Endothelial cell of umbilical vein (primary cell): ENCODE measurements around the gene USP31. TPM values are rescaled to one million over a fixed set of nuclear protein-coding genes. Genes with fewer than 3 reads are reported as not detected.

Experiments used
- BruUV-seq: library from RNA; stranded (reverse); fragments of 400-500 nt; replicated peaks from 2 replicates; lab custom pipeline; 2021; lab: Mats Ljungman, UMichigan
- CTCF ChIA-PET: fragments of 300-600, 350-600 bp; sonication (Branson Sonifier 250); formaldehyde crosslinking; loops from one replicate; lab custom pipeline; 2021; ENCODE audit warnings: antibody characterized with exemption, inconsistent platforms; lab: Charles Lee
- POLR2A ChIA-PET: fragments of 300-600, 350-600 bp; sonication (Branson Sonifier 250); formaldehyde crosslinking; loops from one replicate; lab custom pipeline; 2021; ENCODE audit warnings: antibody characterized with exemption, inconsistent platforms; lab: Charles Lee
- DNase-seq: peaks from one replicate; pipeline ENCODE4 v3.0.0-alpha.2; 2011; ENCODE audit warnings: low read depth, low spot score
- FAIRE-seq: peaks from 2 replicates; lab custom pipeline; 2011; peaks lifted over from hg19 to GRCh38; lab: Jason Lieb, UNC
- H2AFZ ChIP-seq: 2 replicates; pipeline ENCODE4 v1.6.0; 2012; ENCODE audit warnings: low read depth, low read length, control low read depth, inconsistent platforms
- H3K27ac ChIP-seq: 2 replicates; pipeline ENCODE4 v1.5.1; 2011; ENCODE audit warnings: low read depth, mild to moderate bottlenecking, control low read depth, low read length, moderate library complexity; ENCODE audit not compliant: insufficient read depth
- H3K27me3 ChIP-seq, 2 experiments: 2 replicates each; pipeline versions ENCODE4 v1.6.0 to v1.6.1; 2011; ENCODE audit warnings: low read length in 2 of 2, mixed read lengths in 1 of 2; ENCODE audit not compliant: control insufficient read depth in 2 of 2, insufficient read depth in 2 of 2
- H3K36me3 ChIP-seq, 2 experiments: 2 replicates in 1 of 2; 3 replicates in 1 of 2; pipeline ENCODE4 v1.5.1; 2011; ENCODE audit warnings: low read length in 2 of 2, mild to moderate bottlenecking in 1 of 2, moderate library complexity in 1 of 2; ENCODE audit not compliant: control insufficient read depth in 2 of 2, insufficient read depth in 2 of 2; ENCODE audit errors: extremely low read depth in 1 of 2
- H3K4me1 ChIP-seq: 3 replicates; pipeline ENCODE4 v1.5.1; 2011; ENCODE audit warnings: mild to moderate bottlenecking, low read length; ENCODE audit not compliant: control insufficient read depth, insufficient read depth; ENCODE audit errors: extremely low read depth
- H3K4me2 ChIP-seq: 2 replicates; pipeline ENCODE4 v1.6.1; 2011; ENCODE audit warnings: low read length, control low read depth, mixed read lengths; ENCODE audit not compliant: insufficient read depth
- H3K4me3 ChIP-seq, 3 experiments: fragments of 200-600 bp in 1 of 3; sonication (generic), shearing (Covaris generic) in 1 of 3; replicated peaks in 1 of 3; 2 replicates each; pipeline ENCODE4 v1.5.1; 2011 to 2016; ENCODE audit warnings: control low read depth in 3 of 3, low read length in 3 of 3, mild to moderate bottlenecking in 2 of 3, inconsistent platforms in 1 of 3, low read depth in 1 of 3, moderate library complexity in 1 of 3; ENCODE audit not compliant: insufficient read depth in 1 of 3
- H3K79me2 ChIP-seq: 2 replicates; pipeline ENCODE4 v1.6.0; 2012; ENCODE audit warnings: low read length, inconsistent platforms; ENCODE audit not compliant: control insufficient read depth, insufficient read depth
- H3K9ac ChIP-seq: replicated peaks from 2 replicates; pipeline ENCODE3; 2011; ENCODE audit warnings: low read length, control low read depth; ENCODE audit not compliant: insufficient read depth; ENCODE audit errors: extremely low read depth
- H3K9me1 ChIP-seq: replicated peaks from 3 replicates; pipeline ENCODE4 v1.6.0; 2011; ENCODE audit warnings: mild to moderate bottlenecking, low read length; ENCODE audit not compliant: control insufficient read depth, insufficient read depth; ENCODE audit errors: extremely low read depth
- H3K9me3 ChIP-seq: replicated peaks from 2 replicates; pipeline ENCODE4 v1.5.1; 2012; ENCODE audit warnings: low read length, inconsistent platforms; ENCODE audit not compliant: control insufficient read depth, insufficient read depth
- H4K20me1 ChIP-seq: replicated peaks from 2 replicates; pipeline ENCODE3; 2011; ENCODE audit warnings: mild to moderate bottlenecking, low read length; ENCODE audit not compliant: control insufficient read depth, insufficient read depth; ENCODE audit errors: extremely low read depth
- CTCF ChIP-seq, 2 donors: IDR thresholded peaks; 1 replicate in 1 of 2; 2 replicates in 1 of 2; pipeline ENCODE4 v1.5.1; 2011; ENCODE audit warnings: low read length in 2 of 2, mild to moderate bottlenecking in 2 of 2, moderate library complexity in 2 of 2, control low read depth in 1 of 2, inconsistent platforms in 1 of 2, low read depth in 1 of 2; ENCODE audit not compliant: insufficient read depth in 1 of 2; ENCODE audit errors: extremely low read depth in 1 of 2
- EZH2 ChIP-seq: IDR thresholded peaks from 2 replicates; pipeline ENCODE4 v1.6.1; 2012; ENCODE audit warnings: borderline replicate concordance, low read depth, mild to moderate bottlenecking, moderate library complexity, low read length, inconsistent platforms; ENCODE audit not compliant: severe bottlenecking
- FOS ChIP-seq: IDR thresholded peaks from 2 replicates; pipeline ENCODE4 v1.6.1; 2011; ENCODE audit warnings: mild to moderate bottlenecking, low read length, moderate library complexity, borderline replicate concordance; ENCODE audit not compliant: insufficient read depth
- GATA2 ChIP-seq: IDR thresholded peaks from 2 replicates; pipeline ENCODE4 v1.7.0; 2011; ENCODE audit warnings: low read depth, mild to moderate bottlenecking, moderate library complexity, mixed read lengths, low read length; ENCODE audit not compliant: insufficient read length, insufficient read depth
- JUN ChIP-seq: IDR thresholded peaks from 2 replicates; pipeline ENCODE4 v1.6.1; 2011; ENCODE audit warnings: borderline replicate concordance, low read depth; ENCODE audit not compliant: insufficient read length, insufficient read depth
- MAX ChIP-seq: IDR thresholded peaks from 2 replicates; pipeline ENCODE4 v1.6.1; 2011; ENCODE audit not compliant: insufficient read depth, insufficient read length
- MYC ChIP-seq: IDR thresholded peaks from one replicate; pipeline ENCODE4 v1.6.1; 2011; ENCODE audit warnings: mild to moderate bottlenecking, low read depth, low read length
- POLR2A ChIP-seq: IDR thresholded peaks from 2 replicates; pipeline ENCODE4 v1.6.1; 2012; ENCODE audit warnings: low read depth, mild to moderate bottlenecking, control low read depth, low read length
- POLR2AphosphoS5 ChIP-seq: IDR thresholded peaks from 2 replicates; pipeline ENCODE4 v1.6.1; 2012; ENCODE audit warnings: low read depth, mild to moderate bottlenecking, control low read depth, low read length, moderate library complexity; ENCODE audit not compliant: insufficient read depth
- dilution Hi-C: fragments of 300-500 bp; cut with MboI; formaldehyde crosslinking; loops from one replicate; pipeline ENCODE4 v1.15.0; 2019; ENCODE audit warnings: low sequenced_read_pairs; ENCODE audit not compliant: extremely low pct_ligation_motif_present
- intact Hi-C: fragments of 100-400 bp; cut with micrococcal nuclease; formaldehyde crosslinking; loops from one replicate; pipeline ENCODE4 v1.10.0; 2022
- polyA plus RNA-seq, 4 experiments: library from polyadenylated mRNA; depleted of rRNA in 3 of 4; stranded (reverse) in 3 of 4; unstranded in 1 of 4; fragments of >200 nt; gene quantifications; 2 replicates each; pipeline versions ENCODE4 v1.2.1 to v1.2.3, GENCODE V29; 2011 to 2012; ENCODE audit warnings: missing spikeins in 1 of 4
- total RNA-seq: library from RNA; stranded (reverse); gene quantifications from 2 replicates; pipeline ENCODE4 v1.2.3, GENCODE V29; 2021

Gene USP31
- total and polyA plus RNA-seq, 2 donors (not counting 3 experiments of a cell fraction or from before 2014, with no cell fraction given): 14.5 to 42.4 TPM

- DNase-seq (no peak), FAIRE-seq (no peak)
- ChIA-PET CTCF (interaction anchor here (2.4 kb wide), 1 partner anchor 10 kb away, joined by 6 read pairs; no protein-coding TSS in a partner anchor), POLR2A (interaction anchor here (1.2 kb wide), 1 partner anchor 9 kb away, joined by 3 read pairs; no protein-coding TSS in a partner anchor)
- H3K79me2 ChIP-seq: peaks cover 92% of the 10 kb centered on the region
- no peak overlapping the region for H3K9ac ChIP-seq
- intact Hi-C loops: no loop called here
- peaks cover 6% of the 10 kb centered on the region for H4K20me1 ChIP-seq
- no peak for TF ChIP-seq GATA2
- no peak for TF ChIP-seq JUN
- no peak for TF ChIP-seq CTCF (IDR thresholded peaks at IDR 0.05; ENCODE audit: extremely low read depth in 1 of 2, insufficient read depth in 1 of 2, low read depth in 1 of 2, low read length in 2 of 2)
- no peak for TF ChIP-seq POLR2AphosphoS5
- no peak for TF ChIP-seq MYC
- no peak for TF ChIP-seq FOS
- no peak for TF ChIP-seq POLR2A
- no peak for TF ChIP-seq MAX
- TF ChIP-seq EZH2: no peak
- H2AFZ ChIP-seq: no peak overlapping the region
- H3K27me3 ChIP-seq: no peaks in the 10 kb centered on the region
- no peak overlapping the region for H3K4me3 ChIP-seq
- dilution Hi-C loops: no loop called here
- no peaks in the 10 kb centered on the region for H3K36me3 ChIP-seq
- no peaks in the 10 kb centered on the region for H3K9me3 ChIP-seq
- peaks cover 15% of the 10 kb centered on the region for H3K4me1 ChIP-seq
- no TSS peak for BruUV-seq
- no peaks in the 10 kb centered on the region for H3K9me1 ChIP-seq
- H3K4me2 ChIP-seq: no peak overlapping the region
- H3K27ac ChIP-seq: no peak overlapping the region
Measured at GRCh38 chr16:23143391-23143790, 5.9 kb downstream of the USP31 start.
